NCI-H2196 treated with DMSO at 0.1 percent for 48 hours (cell line): ENCODE measurements around the gene TMCO1.
"Not testable (repeated sequence)": the region's sequence is repeated elsewhere in the genome, so short reads cannot be mapped to it uniquely, and the experiment has no call there.

Experiments used
- DNase-seq: peaks from one replicate; lab custom pipeline; 2025; ENCODE audit not compliant: unreplicated experiment; lab: John Stamatoyannopoulos, UW

The TMCO1 gene

GRCh38 chr1:165747632-165748447 is 20.8 kb downstream of the TMCO1 start:
- no peak for DNase-seq

GRCh38 chr1:165744913-165745312 is 23.8 kb downstream of the TMCO1 start:
- DNase-seq: not testable (repeated sequence)

GRCh38 chr1:165742194-165742593 is 26.5 kb downstream of the TMCO1 start:
- no peak for DNase-seq

- no peak for DNase-seq
These were observed 29.9 kb downstream of the TMCO1 start for GRCh38 chr1:165738794-165739193.

- no peak for DNase-seq
These were observed 31.5 kb downstream of the TMCO1 start for GRCh38 chr1:165737196-165737595.

- DNase-seq: no peak
These were observed 33.8 kb downstream of the TMCO1 start for GRCh38 chr1:165734906-165735305.

GRCh38 chr1:165726841-165727240 is 41.8 kb downstream of the TMCO1 start:
- no peak for DNase-seq

GRCh38 chr1:165726169-165726568 is 42.5 kb downstream of the TMCO1 start:
- DNase-seq: no peak

GRCh38 chr1:165717918-165718515 is 50.7 kb downstream of the TMCO1 start:
- DNase-seq: peak; percentile 42

GRCh38 chr1:165716265-165717051 is 52.2 kb downstream of the TMCO1 start:
- not testable (repeated sequence) for DNase-seq

- no peak for DNase-seq
These were observed 55.9 kb downstream of the TMCO1 start for GRCh38 chr1:165712764-165713163.

GRCh38 chr1:165707984-165708706 is 60.5 kb downstream of the TMCO1 start:
- DNase-seq: no peak

GRCh38 chr1:165703648-165704047 is 65.0 kb downstream of the TMCO1 start:
- DNase-seq: no peak

GRCh38 chr1:165701922-165702321 is 66.7 kb downstream of the TMCO1 start:
- not testable (repeated sequence) for DNase-seq

GRCh38 chr1:165699577-165699976 is 69.1 kb downstream of the TMCO1 start:
- DNase-seq: no peak

GRCh38 chr1:165698761-165699052 is 70.0 kb downstream of the TMCO1 start:
- DNase-seq: no peak

GRCh38 chr1:165697881-165698760 is 70.5 kb downstream of the TMCO1 start, which contains the start of gene ALDH9A1:
ALDH9A1 (minus strand) TSS chr1:165698562; CDS start chr1:165698558, 4 bp downstream.
- DNase-seq: peak; percentile 73

GRCh38 chr1:165697491-165697880 is 71.2 kb downstream of the TMCO1 start:
- DNase-seq: no peak

- DNase-seq: no peak
These were observed 72.0 kb downstream of the TMCO1 start for GRCh38 chr1:165696625-165697100.

- no peak for DNase-seq
These were observed 73.6 kb downstream of the TMCO1 start for GRCh38 chr1:165695031-165695430.
